Thoracic aorta (tissue), 2 donors: ENCODE results near the gene AKR1B1. TPM values are rescaled to one million over a fixed set of nuclear protein-coding genes. Genes with fewer than 3 reads are reported as not detected.
"Not testable (repeated sequence)": the region's sequence is repeated elsewhere in the genome, so short reads cannot be mapped to it uniquely, and the experiment has no call there.

Source experiments
- ATAC-seq: fragments of 150-250 bp; one replicate; pipeline ENCODE4 v1.8.0; 2017; ENCODE audit warnings: low read depth; ENCODE audit not compliant: insufficient number of reproducible peaks, low FRiP score
- DNase-seq: peaks from one replicate; pipeline ENCODE4 v3.0.0-alpha.2; 2020; ENCODE audit warnings: low spot score
- H3K27ac ChIP-seq, 2 donors: fragments of 200-600 bp; sonication (generic); 1 replicate in 1 of 2; 2 replicates in 1 of 2; pipeline ENCODE4 v1.5.1; 2016; ENCODE audit warnings: mild to moderate bottlenecking in 2 of 2, moderate library complexity in 2 of 2
- H3K27me3 ChIP-seq: fragments of 200-600 bp; sonication (generic); replicated peaks from 2 replicates; pipeline ENCODE4 v1.6.0; 2016; ENCODE audit warnings: mild to moderate bottlenecking; ENCODE audit not compliant: insufficient read depth
- H3K36me3 ChIP-seq: fragments of 200-600 bp; sonication (generic); one replicate; pipeline ENCODE4 v1.5.1; 2016
- H3K4me1 ChIP-seq, 2 donors: fragments of 200-600 bp; sonication (generic); 1 replicate in 1 of 2; 2 replicates in 1 of 2; pipeline versions ENCODE4 v1.5.1 to v1.6.0; 2016; ENCODE audit warnings: low read depth in 2 of 2, mild to moderate bottlenecking in 1 of 2; ENCODE audit not compliant: control insufficient read depth in 1 of 2
- H3K4me3 ChIP-seq: fragments of 200-600 bp; sonication (generic); 2 replicates; pipeline ENCODE4 v1.5.1; 2016; ENCODE audit warnings: mild to moderate bottlenecking
- H3K9me3 ChIP-seq: fragments of 200-600 bp; sonication (generic); 2 replicates; pipeline ENCODE4 v1.5.1; 2016
- CTCF ChIP-seq: fragments of 200-600 bp; sonication (generic); IDR thresholded peaks from one replicate; pipeline ENCODE4 v1.5.1; 2019; ENCODE audit warnings: antibody characterized with exemption
- total RNA-seq, 2 donors: library from RNA; depleted of rRNA; stranded (reverse); fragments of >200 nt; gene quantifications; one replicate each; pipeline versions ENCODE4 v1.1.0 to v1.2.3, GENCODE V29; 2016

The AKR1B1 gene
- total RNA-seq, 2 donors from 2014 or later, result 97.4 to 116 TPM

- ATAC-seq, result no peak
- Histone ChIP-seq H3K4me1 (peaks cover 6 to 10% of the 10 kb centered on the region in 2 donors), H3K27me3 (no peaks in the 10 kb centered on the region), H3K4me3 (no peak overlapping the region), H3K9me3 (no peaks in the 10 kb centered on the region), H3K36me3 (no peaks in the 10 kb centered on the region), H3K27ac (no peak overlapping the region)
- TF ChIP-seq CTCF, result no peak
- no peak for DNase-seq
Measured at GRCh38 chr7:134500406-134500805, 41.5 kb upstream of the AKR1B1 start.

- H3K27me3 ChIP-seq, result no peaks in the 10 kb centered on the region
- no peak for ATAC-seq
- H3K36me3 ChIP-seq, result no peaks in the 10 kb centered on the region
- H3K9me3 ChIP-seq, result no peaks in the 10 kb centered on the region
- DNase-seq, result no peak
- no peak for TF ChIP-seq CTCF
- no peak overlapping the region for H3K4me3 ChIP-seq
- H3K27ac ChIP-seq, result no peak overlapping the region
- no peaks in the 10 kb centered on the region for H3K4me1 ChIP-seq
Measured at GRCh38 chr7:134495546-134495945, 36.6 kb upstream of the AKR1B1 start.

GRCh38 chr7:134493091-134493490, 34.2 kb upstream of the AKR1B1 start:
- TF ChIP-seq CTCF, result no peak
- H3K4me1 ChIP-seq, result no peaks in the 10 kb centered on the region
- no peaks in the 10 kb centered on the region for H3K36me3 ChIP-seq
- DNase-seq, result no peak
- H3K4me3 ChIP-seq, result no peak overlapping the region
- H3K27ac ChIP-seq, result no peak overlapping the region
- no peaks in the 10 kb centered on the region for H3K9me3 ChIP-seq
- H3K27me3 ChIP-seq, result no peaks in the 10 kb centered on the region
- no peak for ATAC-seq

- not testable (repeated sequence) for H3K4me1 ChIP-seq, H3K36me3 ChIP-seq, ATAC-seq, H3K27ac ChIP-seq, H3K27me3 ChIP-seq, H3K9me3 ChIP-seq, DNase-seq, H3K4me3 ChIP-seq
Measured at GRCh38 chr7:134487721-134488120, 28.8 kb upstream of the AKR1B1 start.

- Histone ChIP-seq H3K27me3 (no peaks in the 10 kb centered on the region), H3K9me3 (no peaks in the 10 kb centered on the region), H3K36me3 (no peaks in the 10 kb centered on the region), H3K27ac (no peak overlapping the region), H3K4me3 (no peak overlapping the region), H3K4me1 (peaks cover 6 to 11% of the 10 kb centered on the region in 2 donors)
- TF ChIP-seq CTCF, result no peak
- DNase-seq (no peak), ATAC-seq (no peak)
Measured at GRCh38 chr7:134485203-134485602, 26.3 kb upstream of the AKR1B1 start.

- Histone ChIP-seq H3K9me3 (no peaks in the 10 kb centered on the region), H3K4me3 (no peak overlapping the region), H3K4me1 (peaks cover 6 to 11% of the 10 kb centered on the region in 2 donors), H3K27ac (no peak overlapping the region), H3K36me3 (no peaks in the 10 kb centered on the region), H3K27me3 (no peaks in the 10 kb centered on the region)
- no peak for ATAC-seq
- no peak for DNase-seq
- TF ChIP-seq CTCF, result no peak
Measured at GRCh38 chr7:134483296-134483695, 24.4 kb upstream of the AKR1B1 start.
